GM23338 (cell line): Measurements from ENCODE around the gene DENND4C. TPM values are rescaled to one million over a fixed set of nuclear protein-coding genes. Genes with fewer than 3 reads are reported as not detected.

Experiments used
- ATAC-seq: fragments of 200-7000 bp; cut with Tn5 transposase; 3 replicates; pipeline ENCODE4 v1.9.1; 2020
- DNase-seq: peaks from one replicate; pipeline ENCODE4 v3.0.0-alpha.2; 2015; ENCODE audit warnings: low spot score
- H2AFZ ChIP-seq: fragments of 200-600 bp; sonication (generic); 2 replicates; pipeline ENCODE4 v1.8.0; 2016; ENCODE audit warnings: antibody characterized with exemption, mild to moderate bottlenecking, moderate library complexity
- H3F3A ChIP-seq: fragments of 200-600 bp; sonication (generic); replicated peaks from 2 replicates; pipeline ENCODE4 v1.8.0; 2017; ENCODE audit warnings: antibody characterized with exemption, mixed run types, low read depth
- H3K27ac ChIP-seq: fragments of 200-600 bp; sonication (generic); 2 replicates; pipeline ENCODE4 v1.6.1; 2016; ENCODE audit warnings: low read depth
- H3K27me3 ChIP-seq: fragments of 200-600 bp; sonication (generic); 2 replicates; pipeline ENCODE4 v1.8.0; 2016; ENCODE audit warnings: mild to moderate bottlenecking, mixed run types, moderate library complexity; ENCODE audit not compliant: insufficient read depth
- H3K36me3 ChIP-seq: fragments of 200-600 bp; sonication (generic); 2 replicates; pipeline ENCODE4 v1.8.0; 2016; ENCODE audit warnings: mild to moderate bottlenecking; ENCODE audit not compliant: insufficient read depth
- H3K4me1 ChIP-seq: fragments of 200-600 bp; sonication (generic); 2 replicates; pipeline ENCODE4 v1.8.0; 2016; ENCODE audit warnings: mild to moderate bottlenecking, moderate library complexity; ENCODE audit not compliant: insufficient read depth
- H3K4me2 ChIP-seq: fragments of 200-600 bp; sonication (generic); 2 replicates; pipeline ENCODE4 v1.7.1; 2017; ENCODE audit warnings: mixed run types
- H3K4me3 ChIP-seq: fragments of 200-600 bp; sonication (generic); 2 replicates; pipeline ENCODE4 v1.6.1; 2016; ENCODE audit warnings: mixed run types
- H3K79me2 ChIP-seq: fragments of 200-600 bp; sonication (generic); replicated peaks from 2 replicates; pipeline ENCODE4 v1.8.0; 2017; ENCODE audit warnings: mild to moderate bottlenecking; ENCODE audit not compliant: insufficient read depth
- H3K9me2 ChIP-seq: fragments of 200-600 bp; sonication (generic); 2 replicates; pipeline ENCODE4 v1.8.0; 2017; ENCODE audit not compliant: insufficient read depth
- H4K20me1 ChIP-seq: fragments of 200-600 bp; sonication (generic); replicated peaks from 2 replicates; pipeline ENCODE4 v1.8.0; 2017; ENCODE audit warnings: mild to moderate bottlenecking; ENCODE audit not compliant: insufficient read depth
- H3K27ac Mint-ChIP-seq: 2 replicates; pipeline ENCODE4 v1.8.0; 2020; ENCODE audit warnings: inconsistent platforms, mild to moderate bottlenecking, moderate library complexity, mixed read lengths
- H3K27me3 Mint-ChIP-seq: 3 replicates; pipeline ENCODE4 v1.8.0; 2022; ENCODE audit warnings: low read depth, mild to moderate bottlenecking, moderate library complexity, mixed read lengths, inconsistent platforms; ENCODE audit not compliant: insufficient read depth, poor library complexity
- H3K36me3 Mint-ChIP-seq: 3 replicates; pipeline ENCODE4 v1.8.0; 2021; ENCODE audit warnings: low read depth, mild to moderate bottlenecking, inconsistent platforms, moderate library complexity, mixed read lengths
- H3K4me1 Mint-ChIP-seq: 3 replicates; pipeline ENCODE4 v1.8.0; 2020; ENCODE audit warnings: mild to moderate bottlenecking, inconsistent platforms, mixed read lengths
- H3K4me3 Mint-ChIP-seq: 3 replicates; pipeline ENCODE4 v1.8.0; 2021; ENCODE audit warnings: moderate library complexity, mild to moderate bottlenecking, inconsistent platforms, mixed read lengths
- H3K9me3 Mint-ChIP-seq: 3 replicates; pipeline ENCODE4 v1.8.0; 2020; ENCODE audit warnings: moderate library complexity, mild to moderate bottlenecking, inconsistent platforms, mixed read lengths
- CREB1 ChIP-seq: fragments of 250-450 bp; sonication (Bioruptor Pico); IDR thresholded peaks from 2 replicates; pipeline ENCODE4 v1.5.0; 2020; ENCODE audit warnings: low read depth, mild to moderate bottlenecking, moderate library complexity
- CTCF ChIP-seq, 2 experiments: fragments of 200-600 bp in 1 of 2; sonication (generic) in 1 of 2; conservative IDR thresholded peaks; 2 replicates each; pipeline versions ENCODE4 v1.5.1 to v1.6.1; 2016 to 2017; ENCODE audit warnings: antibody characterized with exemption in 2 of 2, low read depth in 2 of 2, mild to moderate bottlenecking in 2 of 2, moderate library complexity in 1 of 2
- ETS1 ChIP-seq: IDR thresholded peaks from 2 replicates; pipeline ENCODE4 v1.6.1; 2016; ENCODE audit warnings: antibody characterized with exemption
- EZH2 ChIP-seq: fragments of 200-600 bp; sonication (generic); IDR thresholded peaks from one replicate; pipeline ENCODE4 v1.8.0; 2017; ENCODE audit warnings: antibody characterized with exemption, mild to moderate bottlenecking, low read depth; ENCODE audit not compliant: unreplicated experiment
- EZH2phosphoT487 ChIP-seq: fragments of 200-600 bp; sonication (generic); IDR thresholded peaks from one replicate; pipeline ENCODE4 v1.8.1; 2018; ENCODE audit warnings: antibody characterized with exemption; ENCODE audit not compliant: unreplicated experiment
- JUNB ChIP-seq: IDR thresholded peaks from one replicate; pipeline ENCODE4 v1.6.1; 2016; ENCODE audit warnings: antibody characterized with exemption; ENCODE audit not compliant: unreplicated experiment
- NANOG ChIP-seq: IDR thresholded peaks from 2 replicates; pipeline ENCODE4 v1.6.1; 2016; ENCODE audit warnings: antibody characterized with exemption, borderline replicate concordance
- POLR2AphosphoS5 ChIP-seq: IDR thresholded peaks from 2 replicates; pipeline ENCODE4 v1.6.1; 2016; ENCODE audit warnings: antibody characterized with exemption, low read depth
- REST ChIP-seq: IDR thresholded peaks from one replicate; pipeline ENCODE4 v1.6.1; 2018; ENCODE audit warnings: antibody characterized with exemption; ENCODE audit not compliant: unreplicated experiment
- STAT1 ChIP-seq: IDR thresholded peaks from one replicate; pipeline ENCODE4 v1.6.1; 2016; ENCODE audit warnings: antibody characterized with exemption; ENCODE audit not compliant: unreplicated experiment
- ZNF114 ChIP-seq: fragments of 250-450 bp; sonication (Bioruptor Pico); IDR thresholded peaks from 2 replicates; pipeline ENCODE4 v1.5.0; 2020; ENCODE audit warnings: mild to moderate bottlenecking, moderate library complexity
- ZNF331 ChIP-seq: fragments of 250-450 bp; sonication (Bioruptor Pico); IDR thresholded peaks from 2 replicates; pipeline ENCODE4 v1.5.0; 2020; ENCODE audit warnings: low read depth, mild to moderate bottlenecking, moderate library complexity
- ZNF462 ChIP-seq: fragments of 250-450 bp; sonication (Bioruptor Pico); IDR thresholded peaks from 2 replicates; pipeline ENCODE4 v1.5.0; 2020; ENCODE audit warnings: mild to moderate bottlenecking, moderate library complexity
- polyA plus RNA-seq: library from polyadenylated mRNA; unstranded; fragments of >200 nt; fragmentation: Nextera tagmentation; extraction: Ambion mirVana; gene quantifications from 2 replicates; pipeline ENCODE4 v1.2.1, GENCODE V29; 2016
- total RNA-seq: library from RNA; depleted of rRNA; stranded (reverse); fragments of >200 nt; shearing (Covaris generic); gene quantifications from 2 replicates; pipeline ENCODE4 v1.2.3, GENCODE V29; 2014

The DENND4C gene
- total and polyA plus RNA-seq, 2 experiments from 2014 or later: 6.4 to 30.8 TPM

GRCh38 chr9:19252174-19252884, 21.8 kb downstream of the DENND4C start:
- H3K4me1 ChIP-seq: peaks cover 10% of the 10 kb centered on the region
- peaks cover 9% of the 10 kb centered on the region; the same call in 1 of the 3 replicates for H3K36me3 Mint-ChIP-seq
- no peaks in the 10 kb centered on the region for H3K9me2 ChIP-seq
- peak overlapping the region; percentile 77; the same call in 1 of the 2 replicates for H3K27ac ChIP-seq
- ATAC-seq (peak; percentile 49), DNase-seq (no peak)
- no peak for TF ChIP-seq ZNF331 (CRISPR knock-in tag)
- TF ChIP-seq REST: no peak
- TF ChIP-seq ZNF462 (CRISPR knock-in tag): no peak
- no peak for TF ChIP-seq JUNB
- TF ChIP-seq EZH2phosphoT487: no peak
- no peak for TF ChIP-seq ZNF114 (CRISPR knock-in tag)
- TF ChIP-seq STAT1: no peak
- no peak for TF ChIP-seq CTCF (conservative IDR thresholded peaks at IDR 0.05; ENCODE audit: low read depth in 2 of 2)
- TF ChIP-seq CREB1: no peak
- no peak for TF ChIP-seq POLR2AphosphoS5
- no peak for TF ChIP-seq EZH2
- no peak for TF ChIP-seq NANOG
- no peak for TF ChIP-seq ETS1
- H3K79me2 ChIP-seq: peaks cover 82% of the 10 kb centered on the region
- H3K27me3 Mint-ChIP-seq: peaks cover 6% of the 10 kb centered on the region
- no peak overlapping the region for H3K4me3 ChIP-seq
- no peaks in the 10 kb centered on the region for H3K36me3 ChIP-seq
- H3K4me1 Mint-ChIP-seq: peaks cover 21% of the 10 kb centered on the region
- no peaks in the 10 kb centered on the region for H3F3A ChIP-seq
- peak overlapping the region; percentile 70; the same call in 1 of the 2 replicates for H3K27ac Mint-ChIP-seq
- H4K20me1 ChIP-seq: peaks cover 6% of the 10 kb centered on the region; the same call in 1 of the 2 replicates
- H3K4me2 ChIP-seq: 0 out of 2 replicates have a peak overlapping the region, but pooled peaks have one; percentile 33
- no peaks in the 10 kb centered on the region for H3K27me3 ChIP-seq
- no peaks in the 10 kb centered on the region for H3K9me3 Mint-ChIP-seq
- H2AFZ ChIP-seq: no peak overlapping the region
- H3K4me3 Mint-ChIP-seq: no peak overlapping the region
